Activated CD8-positive, alpha-beta memory T cell treated with anti-CD3 and anti-CD28 coated beads, Interleukin-2, amount 50 U/mL, for 24 hours (primary cell): ENCODE measurements around the gene GLP1R.

ENCODE experiments used
- DNase-seq: peaks from one replicate; pipeline ENCODE4 v3.0.0-alpha.2; 2020; ENCODE audit errors: extremely low read depth

Gene GLP1R

GRCh38 chr6:39062014-39062740 is 13.6 kb downstream of the GLP1R start:
- no peak for DNase-seq

GRCh38 chr6:39063526-39063925 is 14.9 kb downstream of the GLP1R start:
- DNase-seq = no peak

- no peak for DNase-seq
Measured at GRCh38 chr6:39065561-39065960, 17.0 kb downstream of the GLP1R start.

GRCh38 chr6:39068391-39068790 is 19.8 kb downstream of the GLP1R start:
- DNase-seq = no peak

- DNase-seq = no peak
Measured at GRCh38 chr6:39072830-39073229, 24.2 kb downstream of the GLP1R start.

- no peak for DNase-seq
Measured at GRCh38 chr6:39073471-39074355, 25.1 kb downstream of the GLP1R start.

GRCh38 chr6:39074486-39074885 is 25.9 kb downstream of the GLP1R start:
- DNase-seq = no peak

- DNase-seq = no peak
Measured at GRCh38 chr6:39075010-39075686, 26.6 kb downstream of the GLP1R start.

GRCh38 chr6:39075807-39076622 is 27.4 kb downstream of the GLP1R start:
- no peak for DNase-seq

- no peak for DNase-seq
Measured at GRCh38 chr6:39076623-39077535, 28.3 kb downstream of the GLP1R start.

GRCh38 chr6:39077882-39078594 is 29.5 kb downstream of the GLP1R start:
- no peak for DNase-seq

- no peak for DNase-seq
Measured at GRCh38 chr6:39078695-39079094, 30.1 kb downstream of the GLP1R start.

- no peak for DNase-seq
Measured at GRCh38 chr6:39079197-39080125, 30.9 kb downstream of the GLP1R start.

GRCh38 chr6:39080246-39080875 is 31.8 kb downstream of the GLP1R start:
- DNase-seq = no peak

- DNase-seq = no peak
Measured at GRCh38 chr6:39082310-39082709, 33.7 kb downstream of the GLP1R start.

GRCh38 chr6:39083231-39083634 is 34.7 kb downstream of the GLP1R start:
- no peak for DNase-seq

- DNase-seq = no peak
Measured at GRCh38 chr6:39084506-39084905, 35.9 kb downstream of the GLP1R start.

- DNase-seq = no peak
Measured at GRCh38 chr6:39085129-39085797, 36.7 kb downstream of the GLP1R start.
